SH-SY5Y (cell line): Measurements from ENCODE around the gene CDH1.

ENCODE experiments used
- GATA2 ChIP-seq: IDR thresholded peaks from 2 replicates; pipeline ENCODE4 v1.6.1; 2011; ENCODE audit warnings: mild to moderate bottlenecking, low read depth, low read length
- GATA3 ChIP-seq: IDR thresholded peaks from 2 replicates; pipeline ENCODE4 v1.6.1; 2011; ENCODE audit warnings: low read depth, mild to moderate bottlenecking, low read length, moderate library complexity

DNA sequence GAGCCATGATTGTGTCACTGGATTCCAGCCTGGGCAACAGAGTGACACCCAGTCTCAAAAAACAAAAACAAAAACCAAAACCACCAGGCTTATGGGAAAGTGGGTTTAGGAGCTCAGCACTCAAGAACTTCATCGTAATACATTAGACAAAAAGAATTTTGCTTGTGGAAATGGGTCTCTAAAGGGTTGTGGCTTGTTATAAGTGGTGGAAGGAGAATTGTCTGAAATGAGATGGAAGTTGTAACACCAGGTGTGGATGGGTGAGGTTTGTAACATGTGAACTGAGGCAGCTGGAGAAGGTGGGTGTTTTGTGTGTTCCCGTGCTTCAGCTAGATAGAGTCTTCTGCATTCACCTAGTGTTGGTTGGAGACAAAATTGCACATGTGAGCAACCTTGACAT, 35.8 kb downstream of the CDH1 start:
- TF ChIP-seq GATA3 (no peak), GATA2 (no peak)
